Lung (tissue), 12 donors: ENCODE results near the gene CRACR2B. TPM values are rescaled to one million over a fixed set of nuclear protein-coding genes. Genes with fewer than 3 reads are reported as not detected.

Experiments used
- ATAC-seq: fragments of 200-7000 bp; cut with Tn5 transposase; one replicate; pipeline ENCODE4 v1.9.1; 2020; ENCODE audit warnings: moderate number of reproducible peaks; ENCODE audit not compliant: insufficient read depth, low FRiP score
- DNase-seq, 3 donors: peaks; one replicate each; pipeline ENCODE4 v3.0.0-alpha.2; 2013 to 2017
- H3K27ac ChIP-seq, 2 donors: one replicate each; pipeline ENCODE4 v1.5.1; 2013; ENCODE audit warnings: mild to moderate bottlenecking in 2 of 2, moderate library complexity in 2 of 2, control low read depth in 1 of 2, inconsistent platforms in 1 of 2, low read depth in 1 of 2, low read length in 1 of 2
- H3K27me3 ChIP-seq, 3 donors: one replicate each; pipeline ENCODE4 v1.5.1; 2013; ENCODE audit warnings: low read length in 2 of 3; ENCODE audit not compliant: control insufficient read depth in 3 of 3, insufficient read depth in 3 of 3
- H3K36me3 ChIP-seq, 4 donors: one replicate each; pipeline ENCODE4 v1.5.1; 2013; ENCODE audit warnings: low read length in 4 of 4, mild to moderate bottlenecking in 1 of 4, moderate library complexity in 1 of 4; ENCODE audit not compliant: control insufficient read depth in 4 of 4, insufficient read depth in 4 of 4
- H3K4me1 ChIP-seq, 5 donors: one replicate each; pipeline ENCODE4 v1.5.1; 2013; ENCODE audit warnings: low read length in 5 of 5, mild to moderate bottlenecking in 2 of 5, moderate library complexity in 1 of 5; ENCODE audit not compliant: control insufficient read depth in 5 of 5, insufficient read depth in 5 of 5
- H3K4me3 ChIP-seq: one replicate; pipeline ENCODE4 v1.5.1; 2013; ENCODE audit warnings: mild to moderate bottlenecking, control low read depth, moderate library complexity
- H3K9ac ChIP-seq, 2 donors: one replicate each; pipeline ENCODE4 v1.5.1; 2013; ENCODE audit warnings: low read length in 2 of 2, control low read depth in 1 of 2; ENCODE audit not compliant: insufficient read depth in 1 of 2
- H3K9me3 ChIP-seq, 4 donors: one replicate each; pipeline ENCODE4 v1.5.1; 2013; ENCODE audit warnings: low read length in 3 of 4, mild to moderate bottlenecking in 1 of 4, moderate library complexity in 1 of 4; ENCODE audit not compliant: control insufficient read depth in 4 of 4, insufficient read depth in 3 of 4
- WGBS, 2 donors: extraction: QIAGEN DNeasy Blood & Tissue Kit; methylation state at CpG; one replicate each; pipeline ENCODE4 v1.1.7; 2013; 5-methylcytosine and 5-hydroxymethylcytosine counted together
- polyA plus RNA-seq, 2 donors: library from polyadenylated mRNA; stranded (reverse); fragments of 200-250 nt; gene quantifications; one replicate each; pipeline ENCODE4 v1.2.1, GENCODE V29; 2013
- total RNA-seq, 2 donors: library from RNA; depleted of rRNA in 1 of 2; stranded (reverse); fragments of >200 nt in 1 of 2; gene quantifications; one replicate each; pipeline ENCODE4 v1.2.1, GENCODE V29; 2014 to 2021
- TF ChIP-seq, protein P1 (sequence below): IDR thresholded peaks from 2 replicates; pipeline ENCODE4 v1.5.1; 2012; ENCODE audit warnings: mild to moderate bottlenecking; ENCODE audit errors: control extremely low read depth, extremely low read depth
- donor health status: control.
- donor health status: control.
- donor health status: Bipolar disorder and iron deficiency.
- donor health status: healthy.
- donor health status: DM: yes; HTN: yes; CAD: no.

Gene CRACR2B
- total and polyA plus RNA-seq, 4 donors: 17.9 to 45.1 (median 31.7) TPM

DNA sequence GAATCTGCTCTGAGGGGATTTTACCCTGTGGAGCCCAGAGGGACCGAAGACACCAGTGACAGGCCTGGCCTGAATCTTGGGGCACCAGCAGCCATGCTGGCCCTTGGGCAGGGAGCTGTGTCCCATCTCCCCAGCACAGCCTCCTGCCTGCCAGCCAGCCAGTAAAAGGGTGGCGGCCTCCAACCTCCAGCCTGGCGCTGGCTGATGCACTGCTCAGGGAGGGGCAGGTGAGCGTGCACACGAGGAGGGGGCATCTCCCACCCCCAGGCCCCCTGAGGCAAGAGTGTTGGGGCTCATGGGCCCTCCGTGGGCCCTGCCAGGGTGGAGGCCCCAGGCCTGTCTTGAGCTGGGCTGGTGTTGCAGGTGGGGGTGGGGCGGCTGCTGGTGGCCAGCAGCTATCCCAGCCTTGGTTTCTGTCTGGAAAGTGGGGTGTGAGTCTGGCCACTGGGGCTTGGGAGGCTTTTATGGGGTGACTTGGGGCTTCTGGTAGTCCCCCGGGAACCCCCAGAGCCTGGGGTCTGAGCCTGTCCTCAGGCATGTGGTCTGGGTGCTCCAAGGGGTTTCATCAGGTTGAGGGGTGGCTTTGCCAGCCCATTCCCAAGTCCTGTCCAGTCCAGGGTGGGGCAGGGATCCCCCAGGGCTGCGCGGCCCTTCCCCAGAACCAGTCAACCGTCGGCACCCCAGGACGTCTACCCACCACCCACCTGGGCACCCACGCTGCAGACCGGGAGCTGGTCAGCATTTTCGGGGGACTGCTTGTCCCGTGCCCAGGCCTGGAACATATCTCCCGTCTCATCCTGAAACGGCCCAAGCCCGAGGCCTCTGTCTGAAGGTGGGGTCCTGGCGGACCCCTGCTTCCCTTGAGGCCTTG, 32.8 kb downstream of the CRACR2B start:
- WGBS, 2 donors: 87 to 88% methylated on average over 20 to 21 of the region's 21 CpGs
- no peak overlapping the region for H3K4me3 ChIP-seq
- peaks cover 0 to 37% (median 12%) of the 10 kb centered on the region in 5 donors for H3K4me1 ChIP-seq
- H3K27ac ChIP-seq: peak overlapping the region in 1 of 2 donors; percentile 11
- no peaks in the 10 kb centered on the region for H3K9me3 ChIP-seq
- ATAC-seq: no peak
- H3K9ac ChIP-seq: no peak overlapping the region
- TF ChIP-seq, protein P1, sequence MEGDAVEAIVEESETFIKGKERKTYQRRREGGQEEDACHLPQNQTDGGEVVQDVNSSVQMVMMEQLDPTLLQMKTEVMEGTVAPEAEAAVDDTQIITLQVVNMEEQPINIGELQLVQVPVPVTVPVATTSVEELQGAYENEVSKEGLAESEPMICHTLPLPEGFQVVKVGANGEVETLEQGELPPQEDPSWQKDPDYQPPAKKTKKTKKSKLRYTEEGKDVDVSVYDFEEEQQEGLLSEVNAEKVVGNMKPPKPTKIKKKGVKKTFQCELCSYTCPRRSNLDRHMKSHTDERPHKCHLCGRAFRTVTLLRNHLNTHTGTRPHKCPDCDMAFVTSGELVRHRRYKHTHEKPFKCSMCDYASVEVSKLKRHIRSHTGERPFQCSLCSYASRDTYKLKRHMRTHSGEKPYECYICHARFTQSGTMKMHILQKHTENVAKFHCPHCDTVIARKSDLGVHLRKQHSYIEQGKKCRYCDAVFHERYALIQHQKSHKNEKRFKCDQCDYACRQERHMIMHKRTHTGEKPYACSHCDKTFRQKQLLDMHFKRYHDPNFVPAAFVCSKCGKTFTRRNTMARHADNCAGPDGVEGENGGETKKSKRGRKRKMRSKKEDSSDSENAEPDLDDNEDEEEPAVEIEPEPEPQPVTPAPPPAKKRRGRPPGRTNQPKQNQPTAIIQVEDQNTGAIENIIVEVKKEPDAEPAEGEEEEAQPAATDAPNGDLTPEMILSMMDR: no peak
- peaks cover 0 to 42% (median 0%) of the 10 kb centered on the region in 4 donors for H3K36me3 ChIP-seq
- DNase-seq: no peak
- no peaks in the 10 kb centered on the region for H3K27me3 ChIP-seq

DNA sequence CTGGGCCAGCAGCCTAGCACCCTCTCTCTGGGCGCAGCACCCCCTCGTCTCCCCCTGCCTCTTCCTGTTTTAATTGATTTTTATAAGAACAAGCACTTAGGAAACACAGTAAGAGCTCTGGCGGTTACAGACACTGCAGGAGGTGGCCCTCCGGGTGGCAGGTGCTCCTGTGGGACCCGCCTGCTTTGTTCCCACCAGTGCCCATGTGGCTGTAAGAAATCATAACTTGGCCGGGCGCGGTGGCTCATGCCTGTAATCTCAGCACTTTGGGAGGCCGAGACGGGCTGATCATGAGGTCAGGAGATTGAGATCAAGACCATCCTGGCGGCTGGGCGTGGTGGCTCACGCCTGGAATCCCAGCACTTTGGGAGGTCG, 33.4 kb downstream of the CRACR2B start:
- DNase-seq (no peak), ATAC-seq (no peak)
- Histone ChIP-seq H3K9me3 (no peaks in the 10 kb centered on the region), H3K4me1 (peaks cover 0 to 37% (median 12%) of the 10 kb centered on the region in 5 donors), H3K4me3 (no peak overlapping the region), H3K27me3 (no peaks in the 10 kb centered on the region), H3K27ac (no peak overlapping the region), H3K9ac (no peak overlapping the region), H3K36me3 (peaks cover 0 to 42% (median 0%) of the 10 kb centered on the region in 4 donors)
- TF ChIP-seq, protein P1: no peak
- 91 to 93% methylated on average over 14 of the region's 14 CpGs for WGBS, 2 donors

DNA sequence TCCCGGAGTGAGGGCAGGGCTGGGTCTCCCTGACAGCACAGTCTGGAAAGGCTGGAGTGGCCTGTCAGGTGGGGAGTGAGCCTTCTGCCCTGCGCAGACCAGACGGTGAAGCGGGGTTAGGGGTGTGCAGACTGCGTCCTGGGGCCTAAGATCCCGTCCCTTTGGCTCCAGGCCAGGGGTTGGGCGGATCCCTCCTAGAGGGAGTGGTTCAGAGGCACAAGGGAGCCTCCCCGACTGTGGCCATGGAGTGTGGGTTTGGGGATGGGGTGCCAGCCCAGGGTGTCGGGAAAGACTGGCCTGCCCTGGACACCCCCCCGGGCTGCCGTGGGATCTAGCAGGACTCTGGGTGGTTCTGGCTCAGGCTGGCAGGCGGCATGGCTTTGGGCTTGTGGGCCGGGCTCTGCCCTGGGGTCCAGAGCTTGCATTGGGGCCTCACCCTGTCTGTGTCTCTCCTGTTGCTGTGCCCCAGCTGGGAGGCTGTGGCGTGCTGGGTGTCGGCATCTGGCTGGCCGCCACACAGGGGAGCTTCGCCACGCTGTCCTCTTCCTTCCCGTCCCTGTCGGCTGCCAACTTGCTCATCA, 34.5 kb downstream of the CRACR2B start:
- no peak overlapping the region for H3K4me3 ChIP-seq
- H3K27me3 ChIP-seq: no peaks in the 10 kb centered on the region
- ATAC-seq (no peak), DNase-seq (peak in 2 of 3 donors; percentile 50 to 51)
- H3K9ac ChIP-seq: no peak overlapping the region
- H3K4me1 ChIP-seq: peaks cover 0 to 37% (median 12%) of the 10 kb centered on the region in 5 donors
- H3K27ac ChIP-seq: no peak overlapping the region
- no peaks in the 10 kb centered on the region for H3K9me3 ChIP-seq
- TF ChIP-seq, protein P1: no peak
- WGBS, 2 donors: 70 to 76% methylated on average over 20 of the region's 20 CpGs
- H3K36me3 ChIP-seq: peaks cover 0 to 52% (median 1%) of the 10 kb centered on the region in 4 donors
